H9 (cell line): ENCODE data around the gene SNX27. TPM values are rescaled to one million over a fixed set of nuclear protein-coding genes. Genes with fewer than 3 reads are reported as not detected.
"Not testable (repeated sequence)": the region's sequence is repeated elsewhere in the genome, so short reads cannot be mapped to it uniquely, and the experiment has no call there.

Experiments
- DNase-seq: peaks from one replicate; pipeline ENCODE4 v3.0.0-alpha.2; 2017
- H2AFZ ChIP-seq: one replicate; pipeline ENCODE4 v1.6.1; 2013; ENCODE audit warnings: mild to moderate bottlenecking, low read length, control low read depth, moderate library complexity
- H2AK5ac ChIP-seq: 2 replicates; pipeline ENCODE4 v1.6.1; 2013; ENCODE audit warnings: low read length, control low read depth, mixed read lengths; ENCODE audit not compliant: insufficient read length
- H2BK120ac ChIP-seq: one replicate; pipeline ENCODE4 v1.6.1; 2013; ENCODE audit warnings: low read depth, mild to moderate bottlenecking, low read length, control low read depth, inconsistent platforms; ENCODE audit not compliant: poor library complexity, severe bottlenecking
- H2BK12ac ChIP-seq: 2 replicates; pipeline ENCODE4 v1.6.1; 2013; ENCODE audit warnings: low read length, control low read depth, mixed read lengths, low read depth; ENCODE audit not compliant: insufficient read length
- H2BK15ac ChIP-seq: 2 replicates; pipeline ENCODE4 v1.6.1; 2013; ENCODE audit warnings: low read depth, low read length, control low read depth
- H2BK20ac ChIP-seq: one replicate; pipeline ENCODE4 v1.6.1; 2013; ENCODE audit warnings: low read depth, mild to moderate bottlenecking, low read length, control low read depth, inconsistent platforms; ENCODE audit not compliant: poor library complexity, severe bottlenecking
- H2BK5ac ChIP-seq: 2 replicates; pipeline ENCODE4 v1.6.1; 2013; ENCODE audit warnings: low read length, control low read depth, mixed read lengths; ENCODE audit not compliant: insufficient read length
- H3K14ac ChIP-seq: 2 replicates; pipeline ENCODE4 v1.6.1; 2013; ENCODE audit warnings: low read length, control low read depth; ENCODE audit not compliant: insufficient read depth
- H3K18ac ChIP-seq: 2 replicates; pipeline ENCODE4 v1.6.1; 2013; ENCODE audit warnings: low read depth, mild to moderate bottlenecking, mixed read lengths, low read length, control low read depth; ENCODE audit not compliant: insufficient read length
- H3K23ac ChIP-seq: 2 replicates; pipeline ENCODE4 v1.6.1; 2013; ENCODE audit warnings: low read length, control low read depth, mixed read lengths, low read depth; ENCODE audit not compliant: insufficient read length
- H3K23me2 ChIP-seq: 2 replicates; pipeline ENCODE4 v1.6.1; 2013; ENCODE audit warnings: low read depth, mild to moderate bottlenecking, mixed read lengths, low read length, control low read depth; ENCODE audit not compliant: insufficient read length, poor library complexity, severe bottlenecking
- H3K27ac ChIP-seq: 2 replicates; pipeline ENCODE4 v1.5.1; 2013; ENCODE audit warnings: low read length, control low read depth, mixed read lengths, low read depth; ENCODE audit not compliant: insufficient read length
- H3K27me3 ChIP-seq: 2 replicates; pipeline ENCODE4 v1.6.1; 2013; ENCODE audit warnings: low read length, control low read depth, inconsistent platforms; ENCODE audit not compliant: insufficient read depth
- H3K4ac ChIP-seq: 2 replicates; pipeline ENCODE4 v1.6.1; 2013; ENCODE audit warnings: low read depth, mild to moderate bottlenecking, control low read depth, inconsistent platforms, low read length, moderate library complexity
- H3K4me1 ChIP-seq: 2 replicates; pipeline ENCODE4 v1.6.1; 2013; ENCODE audit warnings: low read length, control low read depth, inconsistent platforms; ENCODE audit not compliant: insufficient read depth
- H3K4me2 ChIP-seq: 2 replicates; pipeline ENCODE4 v1.6.1; 2013; ENCODE audit warnings: low read length, control low read depth, mixed read lengths; ENCODE audit not compliant: insufficient read length, insufficient read depth
- H3K56ac ChIP-seq: 2 replicates; pipeline ENCODE4 v1.6.1; 2013; ENCODE audit warnings: low read depth, mild to moderate bottlenecking, mixed read lengths, low read length, control low read depth; ENCODE audit not compliant: insufficient read length
- H3K79me1 ChIP-seq: 2 replicates; pipeline ENCODE4 v1.6.1; 2013; ENCODE audit warnings: low read depth, mild to moderate bottlenecking, moderate library complexity, low read length, control low read depth, inconsistent platforms; ENCODE audit not compliant: insufficient read depth, poor library complexity, severe bottlenecking
- H3K79me2 ChIP-seq: 2 replicates; pipeline ENCODE4 v1.6.1; 2013; ENCODE audit warnings: low read length, control low read depth, inconsistent platforms; ENCODE audit not compliant: insufficient read depth
- H3K9ac ChIP-seq: 2 replicates; pipeline ENCODE4 v1.6.1; 2013; ENCODE audit warnings: low read length, control low read depth, mixed read lengths; ENCODE audit not compliant: insufficient read length; ENCODE audit errors: extremely low read depth
- H3K9me3 ChIP-seq: one replicate; pipeline ENCODE4 v1.6.1; 2013; ENCODE audit warnings: low read depth, low read length, inconsistent platforms; ENCODE audit not compliant: control insufficient read depth
- H3T11ph ChIP-seq: one replicate; pipeline ENCODE4 v1.6.1; 2013; ENCODE audit warnings: mild to moderate bottlenecking, low read length, control low read depth, inconsistent platforms
- H4K20me1 ChIP-seq: one replicate; pipeline ENCODE4 v1.6.1; 2013; ENCODE audit not compliant: control insufficient read depth, insufficient read length, insufficient read depth
- H4K5ac ChIP-seq: 2 replicates; pipeline ENCODE4 v1.6.1; 2013; ENCODE audit warnings: low read depth, mild to moderate bottlenecking, mixed read lengths, low read length, control low read depth; ENCODE audit not compliant: insufficient read length
- H4K8ac ChIP-seq: replicated peaks from 2 replicates; pipeline ENCODE4 v1.6.1; 2013; ENCODE audit warnings: low read length, control low read depth, mixed read lengths, low read depth; ENCODE audit not compliant: insufficient read length
- H4K91ac ChIP-seq: 2 replicates; pipeline ENCODE4 v1.6.1; 2013; ENCODE audit warnings: low read depth, mild to moderate bottlenecking, moderate library complexity, mixed read lengths, low read length, control low read depth; ENCODE audit not compliant: insufficient read length
- H3K27ac Mint-ChIP-seq, 3 experiments: 2 replicates in 2 of 3; 3 replicates in 1 of 3; pipeline ENCODE4 v1.8.0; 2020 to 2021; ENCODE audit warnings: mixed read lengths in 3 of 3, mild to moderate bottlenecking in 1 of 3, moderate library complexity in 1 of 3
- H3K27me3 Mint-ChIP-seq: 2 replicates; pipeline ENCODE4 v1.8.0; 2021; ENCODE audit warnings: low read depth, mild to moderate bottlenecking, moderate library complexity, mixed read lengths
- H3K36me3 Mint-ChIP-seq, 3 experiments: 2 replicates in 2 of 3; 3 replicates in 1 of 3; pipeline ENCODE4 v1.8.0; 2020 to 2021; ENCODE audit warnings: low read depth in 3 of 3, mixed read lengths in 3 of 3; ENCODE audit not compliant: insufficient read depth in 1 of 3
- H3K4me1 Mint-ChIP-seq, 2 experiments: 2 replicates each; pipeline ENCODE4 v1.8.0; 2020; ENCODE audit warnings: mixed read lengths in 2 of 2
- H3K4me3 Mint-ChIP-seq, 2 experiments: 2 replicates in 1 of 2; 3 replicates in 1 of 2; pipeline ENCODE4 v1.8.0; 2020 to 2021; ENCODE audit warnings: mild to moderate bottlenecking in 2 of 2, mixed read lengths in 2 of 2, moderate library complexity in 1 of 2
- H3K9me3 Mint-ChIP-seq, 2 experiments: 2 replicates in 1 of 2; 3 replicates in 1 of 2; pipeline ENCODE4 v1.8.0; 2020; ENCODE audit warnings: mild to moderate bottlenecking in 2 of 2, mixed read lengths in 2 of 2, moderate library complexity in 1 of 2
- WGBS: extraction: QIAGEN DNeasy Blood & Tissue Kit; methylation state at CpG from one replicate; pipeline ENCODE4 v1.1.7; 2013; ENCODE audit warnings: missing lambda C conversion rate, low lambda C conversion rate, mixed read lengths; ENCODE audit not compliant: insufficient read length; ENCODE audit errors: extremely low coverage; 5-methylcytosine and 5-hydroxymethylcytosine counted together
- total RNA-seq: library from RNA; stranded (reverse); gene quantifications from 2 replicates; pipeline ENCODE4 v1.2.1, GENCODE V29; 2021
- TF ChIP-seq, protein P1 (sequence below): fragments of 200-600 bp; sonication (generic); conservative IDR thresholded peaks from 3 replicates; pipeline ENCODE4 v1.8.0; 2021; ENCODE audit warnings: antibody characterized with exemption, mild to moderate bottlenecking

The SNX27 gene
- total RNA-seq, 1 experiment from 2014 or later: 48.9 TPM

DNA sequence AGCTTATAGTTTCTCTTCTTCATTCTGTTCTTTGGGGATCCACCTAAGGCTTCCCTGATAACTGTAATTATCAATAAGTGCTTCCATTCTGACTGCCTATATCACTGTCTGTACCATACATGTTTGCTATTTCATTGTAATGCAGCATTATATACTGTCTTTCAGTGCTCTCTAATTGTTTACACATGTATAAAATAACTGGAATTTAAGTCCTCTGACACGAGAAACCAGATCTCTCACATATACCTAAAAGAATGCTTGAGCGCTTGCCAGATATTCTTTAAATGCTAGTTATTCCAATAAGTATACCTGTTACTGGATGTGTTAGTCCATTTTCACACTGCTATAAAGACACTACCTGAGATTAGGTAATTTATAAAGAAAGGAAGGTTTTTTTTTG, 70.1 kb downstream of the SNX27 start:
- H3K9me3 ChIP-seq: no peaks in the 10 kb centered on the region
- no peaks in the 10 kb centered on the region for H3K23me2 ChIP-seq
- H3K4me1 ChIP-seq: no peaks in the 10 kb centered on the region
- no peak overlapping the region for H3K4ac ChIP-seq
- no peak overlapping the region for H3K4me2 ChIP-seq
- no peak overlapping the region for H3K9ac ChIP-seq
- H3K18ac ChIP-seq: no peak overlapping the region
- no peaks in the 10 kb centered on the region for H3K79me1 ChIP-seq
- no peak for DNase-seq
- H3K4me3 Mint-ChIP-seq: no peak overlapping the region
- no peak overlapping the region for H3T11ph ChIP-seq
- no peak overlapping the region for H2BK5ac ChIP-seq
- no peak overlapping the region for H3K27ac Mint-ChIP-seq
- H4K5ac ChIP-seq: no peak overlapping the region
- H4K8ac ChIP-seq: no peak overlapping the region
- no peaks in the 10 kb centered on the region for H4K20me1 ChIP-seq
- no peak overlapping the region for H3K14ac ChIP-seq
- H3K27ac ChIP-seq: no peak overlapping the region
- H2BK15ac ChIP-seq: no peak overlapping the region
- no peaks in the 10 kb centered on the region for H3K4me1 Mint-ChIP-seq
- peaks cover 2 to 28% (median 6%) of the 10 kb centered on the region in 3 experiments; a peak in 3 of 7 replicates for H3K36me3 Mint-ChIP-seq
- no peaks in the 10 kb centered on the region for H3K79me2 ChIP-seq
- H4K91ac ChIP-seq: no peak overlapping the region
- TF ChIP-seq, protein P1, sequence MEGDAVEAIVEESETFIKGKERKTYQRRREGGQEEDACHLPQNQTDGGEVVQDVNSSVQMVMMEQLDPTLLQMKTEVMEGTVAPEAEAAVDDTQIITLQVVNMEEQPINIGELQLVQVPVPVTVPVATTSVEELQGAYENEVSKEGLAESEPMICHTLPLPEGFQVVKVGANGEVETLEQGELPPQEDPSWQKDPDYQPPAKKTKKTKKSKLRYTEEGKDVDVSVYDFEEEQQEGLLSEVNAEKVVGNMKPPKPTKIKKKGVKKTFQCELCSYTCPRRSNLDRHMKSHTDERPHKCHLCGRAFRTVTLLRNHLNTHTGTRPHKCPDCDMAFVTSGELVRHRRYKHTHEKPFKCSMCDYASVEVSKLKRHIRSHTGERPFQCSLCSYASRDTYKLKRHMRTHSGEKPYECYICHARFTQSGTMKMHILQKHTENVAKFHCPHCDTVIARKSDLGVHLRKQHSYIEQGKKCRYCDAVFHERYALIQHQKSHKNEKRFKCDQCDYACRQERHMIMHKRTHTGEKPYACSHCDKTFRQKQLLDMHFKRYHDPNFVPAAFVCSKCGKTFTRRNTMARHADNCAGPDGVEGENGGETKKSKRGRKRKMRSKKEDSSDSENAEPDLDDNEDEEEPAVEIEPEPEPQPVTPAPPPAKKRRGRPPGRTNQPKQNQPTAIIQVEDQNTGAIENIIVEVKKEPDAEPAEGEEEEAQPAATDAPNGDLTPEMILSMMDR: no peak
- no peaks in the 10 kb centered on the region for H3K9me3 Mint-ChIP-seq
- no peaks in the 10 kb centered on the region for H3K27me3 Mint-ChIP-seq
- H2AFZ ChIP-seq: no peak overlapping the region
- no CpG with 5 or more reads among the region's 2 CpGs for WGBS
- H3K56ac ChIP-seq: no peak overlapping the region
- H3K27me3 ChIP-seq: no peaks in the 10 kb centered on the region
- no peak overlapping the region for H2BK12ac ChIP-seq
- no peak overlapping the region for H2BK20ac ChIP-seq
- H2AK5ac ChIP-seq: no peak overlapping the region
- no peak overlapping the region for H2BK120ac ChIP-seq
- no peak overlapping the region for H3K23ac ChIP-seq

DNA sequence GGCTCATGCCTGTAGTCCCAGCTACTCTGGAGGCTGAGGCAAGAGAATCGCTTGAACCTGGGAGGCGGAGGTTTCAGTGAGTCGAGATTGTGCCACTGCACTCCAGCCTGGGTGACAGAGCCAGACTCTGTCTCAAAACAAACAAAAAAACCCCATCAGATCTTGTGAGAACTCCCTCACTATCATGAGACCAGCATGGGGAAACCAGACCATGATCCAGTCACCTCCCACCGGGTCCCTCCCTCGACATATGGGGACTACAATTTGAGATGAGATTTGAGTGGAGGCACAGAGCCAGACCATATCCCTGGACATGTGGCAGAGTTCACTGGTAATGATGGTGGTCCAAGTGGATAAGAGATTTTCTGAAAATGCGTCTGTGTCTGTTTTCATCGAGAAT, 71.1 kb downstream of the SNX27 start:
- not testable (repeated sequence) for H4K91ac ChIP-seq, H3K9ac ChIP-seq, H3K14ac ChIP-seq, H2AFZ ChIP-seq, H3K4me1 Mint-ChIP-seq, DNase-seq, H2BK15ac ChIP-seq, H3K56ac ChIP-seq, H3K27ac Mint-ChIP-seq, H3K27me3 Mint-ChIP-seq, H3K27me3 ChIP-seq, H3K4me3 Mint-ChIP-seq, H3K4ac ChIP-seq, H2BK5ac ChIP-seq, H3K9me3 Mint-ChIP-seq, H3K79me1 ChIP-seq, H4K8ac ChIP-seq, H3K18ac ChIP-seq, H3K4me2 ChIP-seq, H3K23ac ChIP-seq, H2BK20ac ChIP-seq, H3T11ph ChIP-seq, H2AK5ac ChIP-seq, H3K23me2 ChIP-seq, H4K20me1 ChIP-seq, H3K79me2 ChIP-seq, H4K5ac ChIP-seq, H3K4me1 ChIP-seq, H3K27ac ChIP-seq, H3K9me3 ChIP-seq, H2BK12ac ChIP-seq, H2BK120ac ChIP-seq
- peaks cover 2 to 27% (median 9%) of the 10 kb centered on the region in 3 experiments; a peak in 3 of 7 replicates for H3K36me3 Mint-ChIP-seq
- no CpG with 5 or more reads among the region's 7 CpGs for WGBS
